SK-N-SH (cell line): ENCODE measurements around the gene MTTP. TPM values are rescaled to one million over a fixed set of nuclear protein-coding genes. Genes with fewer than 3 reads are reported as not detected.

Experiments
- CTCF ChIA-PET: fragments of 300-600, 350-600 bp; formaldehyde crosslinking; extraction: SDS; loops from one replicate; lab custom pipeline; 2021; lab: Yijun Ruan, JAX
- POLR2A ChIA-PET: fragments of 350-600 bp; sonication (Branson Sonifier 250); formaldehyde crosslinking; extraction: SDS; loops from one replicate; lab custom pipeline; 2020; ENCODE audit warnings: antibody characterized with exemption, inconsistent platforms; lab: Yijun Ruan, JAX
- DNase-seq: peaks from one replicate; pipeline ENCODE4 v3.0.0; 2012
- H2AFZ ChIP-seq: fragments of 200-600 bp; sonication (generic); 2 replicates; pipeline ENCODE4 v1.8.1; 2016; ENCODE audit warnings: antibody characterized with exemption, mild to moderate bottlenecking, low read depth
- H3F3A ChIP-seq: fragments of 200-600 bp; sonication (generic); replicated peaks from 2 replicates; pipeline ENCODE3; 2016; ENCODE audit warnings: antibody characterized with exemption, mild to moderate bottlenecking; ENCODE audit not compliant: insufficient read depth
- H3K27ac ChIP-seq, 2 experiments: fragments of 200-500 bp in 1 of 2; fragments of 200-600 bp in 1 of 2; sonication (Bioruptor generic) in 1 of 2; sonication (generic), shearing (Covaris generic) in 1 of 2; 2 replicates each; pipeline versions ENCODE4 v1.5.1 to v1.6.1; 2014 to 2016; ENCODE audit warnings: low read depth in 2 of 2, inconsistent platforms in 1 of 2, low read length in 1 of 2, mild to moderate bottlenecking in 1 of 2, mixed read lengths in 1 of 2
- H3K27me3 ChIP-seq: fragments of 200-600 bp; sonication (generic), shearing (Covaris generic); 2 replicates; pipeline ENCODE4 v1.6.1; 2016; ENCODE audit warnings: mixed run types; ENCODE audit not compliant: insufficient read depth
- H3K36me3 ChIP-seq, 2 experiments: fragments of 200-500 bp in 1 of 2; fragments of 200-600 bp in 1 of 2; sonication (Bioruptor generic) in 1 of 2; sonication (generic) in 1 of 2; replicated peaks in 1 of 2; 2 replicates each; pipeline versions ENCODE3 to v1.5.1; 2014 to 2016; ENCODE audit warnings: low read length in 1 of 2, mild to moderate bottlenecking in 1 of 2; ENCODE audit not compliant: insufficient read depth in 2 of 2, control insufficient read depth in 1 of 2
- H3K4me1 ChIP-seq, 2 experiments: fragments of 200-500 bp in 1 of 2; fragments of 200-600 bp in 1 of 2; sonication (Bioruptor generic) in 1 of 2; sonication (generic), shearing (Covaris generic) in 1 of 2; 2 replicates each; pipeline versions ENCODE4 v1.5.1 to v1.6.1; 2014 to 2016; ENCODE audit warnings: low read depth in 1 of 2, low read length in 1 of 2, mixed run types in 1 of 2; ENCODE audit not compliant: insufficient read depth in 2 of 2, control insufficient read depth in 1 of 2
- H3K4me2 ChIP-seq: fragments of 200-600 bp; sonication (generic), shearing (Covaris generic); 2 replicates; pipeline ENCODE4 v1.6.1; 2017; ENCODE audit warnings: mixed run types
- H3K4me3 ChIP-seq, 2 experiments: fragments of 200-500 bp in 1 of 2; fragments of 200-600 bp in 1 of 2; sonication (Bioruptor generic) in 1 of 2; sonication (generic), shearing (Covaris generic) in 1 of 2; 2 replicates each; pipeline versions ENCODE4 v1.5.1 to v1.8.1; 2014 to 2016; ENCODE audit warnings: low read depth in 2 of 2, inconsistent platforms in 1 of 2, low read length in 1 of 2, mild to moderate bottlenecking in 1 of 2, mixed read lengths in 1 of 2, moderate library complexity in 1 of 2
- H3K79me2 ChIP-seq: fragments of 200-600 bp; sonication (generic); 2 replicates; pipeline ENCODE4 v1.8.1; 2017; ENCODE audit warnings: mild to moderate bottlenecking; ENCODE audit not compliant: insufficient read depth
- H3K9ac ChIP-seq: fragments of 200-600 bp; sonication (generic); 2 replicates; pipeline ENCODE4 v1.6.1; 2017; ENCODE audit warnings: mixed run types
- H3K9me2 ChIP-seq: fragments of 200-600 bp; sonication (generic); 2 replicates; pipeline ENCODE4 v1.6.1; 2017; ENCODE audit warnings: mixed run types
- H3K9me3 ChIP-seq: fragments of 200-600 bp; sonication (generic); 2 replicates; pipeline ENCODE4 v1.6.1; 2017; ENCODE audit warnings: mixed run types, mild to moderate bottlenecking, moderate library complexity
- H4K20me1 ChIP-seq: fragments of 200-600 bp; sonication (generic); 2 replicates; pipeline ENCODE4 v1.6.1; 2017; ENCODE audit warnings: mild to moderate bottlenecking, mixed run types; ENCODE audit not compliant: insufficient read depth
- EZH2phosphoT487 ChIP-seq: fragments of 200-600 bp; sonication (generic); IDR thresholded peaks from 2 replicates; pipeline ENCODE4 v1.6.1; 2017; ENCODE audit warnings: low read depth, mixed run types, mild to moderate bottlenecking, antibody characterized with exemption, moderate library complexity, borderline replicate concordance
- FOXM1 ChIP-seq: IDR thresholded peaks from 2 replicates; pipeline ENCODE4 v1.4.0; 2012; ENCODE audit warnings: low read depth, mild to moderate bottlenecking
- GABPA ChIP-seq: IDR thresholded peaks from 2 replicates; pipeline ENCODE4 v1.4.0; 2012; ENCODE audit warnings: low read depth, mild to moderate bottlenecking
- JUND ChIP-seq: IDR thresholded peaks from 2 replicates; pipeline ENCODE4 v1.4.0; 2012
- MEF2A ChIP-seq: IDR thresholded peaks from 2 replicates; pipeline ENCODE4 v1.4.0; 2012; ENCODE audit warnings: low read depth, borderline replicate concordance
- NRF1 ChIP-seq: IDR thresholded peaks from 2 replicates; pipeline ENCODE4 v1.6.1; 2012; ENCODE audit warnings: low read depth, mild to moderate bottlenecking, low read length
- POLR2AphosphoS5 ChIP-seq: IDR thresholded peaks from 2 replicates; pipeline ENCODE4 v1.6.1; 2012; ENCODE audit warnings: low read depth, low read length
- RCOR1 ChIP-seq: fragments of 150-350 bp; IDR thresholded peaks from 2 replicates; pipeline ENCODE4 v1.6.1; 2017; ENCODE audit warnings: antibody characterized with exemption, low read length
- RFX5 ChIP-seq: IDR thresholded peaks from 2 replicates; pipeline ENCODE4 v1.6.1; 2012; ENCODE audit warnings: mild to moderate bottlenecking, improper control_type of control experiment, low read length
- TAF1 ChIP-seq: IDR thresholded peaks from 2 replicates; pipeline ENCODE4 v1.6.1; 2012; ENCODE audit warnings: low read depth, mild to moderate bottlenecking, low read length, moderate library complexity, borderline replicate concordance
- TCF12 ChIP-seq: IDR thresholded peaks from 2 replicates; pipeline ENCODE4 v1.4.0; 2012
- TEAD4 ChIP-seq: IDR thresholded peaks from 2 replicates; pipeline ENCODE4 v1.4.0; 2012; ENCODE audit warnings: mild to moderate bottlenecking, borderline replicate concordance; ENCODE audit not compliant: insufficient read depth
- YY1 ChIP-seq: IDR thresholded peaks from 2 replicates; pipeline ENCODE4 v1.4.0; 2012; ENCODE audit warnings: low read depth, mild to moderate bottlenecking
- WGBS: methylation state at CpG from one replicate; pipeline ENCODE4 v1.1.6; 2017; ENCODE audit warnings: low lambda C conversion rate; 5-methylcytosine and 5-hydroxymethylcytosine counted together
- polyA plus RNA-seq, 3 experiments: library from polyadenylated mRNA; depleted of rRNA; stranded (reverse); fragments of >200 nt; gene quantifications; 2 replicates each; pipeline ENCODE4 v1.2.3, GENCODE V29; 2012
- TF ChIP-seq, protein P1 (sequence below): IDR thresholded peaks from 2 replicates; pipeline ENCODE4 v1.4.0; 2012; ENCODE audit warnings: low read depth
- TF ChIP-seq, protein P2 (sequence below): IDR thresholded peaks from 2 replicates; pipeline ENCODE4 v1.4.0; 2012; ENCODE audit warnings: low read depth, borderline replicate concordance
- TF ChIP-seq, protein P3 (sequence below): fragments of 200-600 bp; sonication (generic); IDR thresholded peaks from 2 replicates; pipeline ENCODE4 v1.6.1; 2017; ENCODE audit warnings: antibody characterized with exemption, mild to moderate bottlenecking, moderate library complexity

MTTP gene
- polyA plus RNA-seq, 1 of the 3 experiments (the other 2 are of a cell fraction) = not detected

DNA sequence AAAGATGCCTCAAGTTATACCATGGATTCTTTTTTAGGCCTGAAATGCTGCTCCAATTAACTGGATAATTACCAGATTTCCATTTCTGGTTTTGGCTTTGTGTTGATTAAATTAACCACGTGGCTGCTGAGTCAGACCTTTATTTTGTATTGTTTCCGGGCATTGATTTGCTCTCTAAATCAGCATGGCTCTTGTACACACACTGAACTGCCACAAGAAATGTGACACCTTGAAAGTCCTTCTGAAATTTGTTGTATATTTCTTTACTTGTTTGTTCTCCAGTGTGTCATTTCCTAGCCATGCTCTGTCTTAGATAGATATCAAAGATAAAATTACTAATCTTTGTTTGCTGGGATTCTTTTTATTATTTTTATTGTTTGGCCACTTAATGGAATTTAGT is 11.7 kb downstream of the MTTP start:
- Histone ChIP-seq H3K9ac (no peak overlapping the region), H3K9me2 (no peaks in the 10 kb centered on the region), H3K4me1 (no peaks in the 10 kb centered on the region), H3K4me3 (no peak overlapping the region), H3F3A (peaks cover 3% of the 10 kb centered on the region), H3K27ac (no peak overlapping the region), H3K27me3 (no peaks in the 10 kb centered on the region; the same call in 1 of the 2 replicates), H4K20me1 (no peaks in the 10 kb centered on the region), H3K9me3 (no peaks in the 10 kb centered on the region), H2AFZ (no peak overlapping the region), H3K36me3 (no peaks in the 10 kb centered on the region), H3K4me2 (no peak overlapping the region)
- CTCF ChIA-PET = interaction anchor here (1.0 kb wide), 1 partner anchor 13 kb away, joined by 4 read pairs; no protein-coding TSS in a partner anchor
- DNase-seq = no peak
- no peak for TF ChIP-seq YY1
- TF ChIP-seq FOXM1 = no peak
- TF ChIP-seq, protein P1, sequence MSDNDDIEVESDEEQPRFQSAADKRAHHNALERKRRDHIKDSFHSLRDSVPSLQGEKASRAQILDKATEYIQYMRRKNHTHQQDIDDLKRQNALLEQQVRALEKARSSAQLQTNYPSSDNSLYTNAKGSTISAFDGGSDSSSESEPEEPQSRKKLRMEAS = no peak
- TF ChIP-seq RCOR1 = no peak
- no peak for TF ChIP-seq TCF12
- TF ChIP-seq NRF1 = no peak
- TF ChIP-seq, protein P2, sequence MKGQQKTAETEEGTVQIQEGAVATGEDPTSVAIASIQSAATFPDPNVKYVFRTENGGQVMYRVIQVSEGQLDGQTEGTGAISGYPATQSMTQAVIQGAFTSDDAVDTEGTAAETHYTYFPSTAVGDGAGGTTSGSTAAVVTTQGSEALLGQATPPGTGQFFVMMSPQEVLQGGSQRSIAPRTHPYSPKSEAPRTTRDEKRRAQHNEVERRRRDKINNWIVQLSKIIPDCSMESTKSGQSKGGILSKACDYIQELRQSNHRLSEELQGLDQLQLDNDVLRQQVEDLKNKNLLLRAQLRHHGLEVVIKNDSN = no peak
- TF ChIP-seq EZH2phosphoT487 = no peak
- no peak for TF ChIP-seq RFX5
- TF ChIP-seq POLR2AphosphoS5 = no peak
- no peak for TF ChIP-seq GABPA
- TF ChIP-seq JUND = no peak
- TF ChIP-seq, protein P3, sequence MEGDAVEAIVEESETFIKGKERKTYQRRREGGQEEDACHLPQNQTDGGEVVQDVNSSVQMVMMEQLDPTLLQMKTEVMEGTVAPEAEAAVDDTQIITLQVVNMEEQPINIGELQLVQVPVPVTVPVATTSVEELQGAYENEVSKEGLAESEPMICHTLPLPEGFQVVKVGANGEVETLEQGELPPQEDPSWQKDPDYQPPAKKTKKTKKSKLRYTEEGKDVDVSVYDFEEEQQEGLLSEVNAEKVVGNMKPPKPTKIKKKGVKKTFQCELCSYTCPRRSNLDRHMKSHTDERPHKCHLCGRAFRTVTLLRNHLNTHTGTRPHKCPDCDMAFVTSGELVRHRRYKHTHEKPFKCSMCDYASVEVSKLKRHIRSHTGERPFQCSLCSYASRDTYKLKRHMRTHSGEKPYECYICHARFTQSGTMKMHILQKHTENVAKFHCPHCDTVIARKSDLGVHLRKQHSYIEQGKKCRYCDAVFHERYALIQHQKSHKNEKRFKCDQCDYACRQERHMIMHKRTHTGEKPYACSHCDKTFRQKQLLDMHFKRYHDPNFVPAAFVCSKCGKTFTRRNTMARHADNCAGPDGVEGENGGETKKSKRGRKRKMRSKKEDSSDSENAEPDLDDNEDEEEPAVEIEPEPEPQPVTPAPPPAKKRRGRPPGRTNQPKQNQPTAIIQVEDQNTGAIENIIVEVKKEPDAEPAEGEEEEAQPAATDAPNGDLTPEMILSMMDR = no peak
- TF ChIP-seq MEF2A = no peak
- TF ChIP-seq TEAD4 = no peak
- TF ChIP-seq, all 33 proteins: peak for 0
- POLR2A ChIA-PET = no interaction called here
- no peaks in the 10 kb centered on the region for H3K79me2 ChIP-seq
- WGBS = 14% methylated on average over 2 of the region's 2 CpGs

DNA sequence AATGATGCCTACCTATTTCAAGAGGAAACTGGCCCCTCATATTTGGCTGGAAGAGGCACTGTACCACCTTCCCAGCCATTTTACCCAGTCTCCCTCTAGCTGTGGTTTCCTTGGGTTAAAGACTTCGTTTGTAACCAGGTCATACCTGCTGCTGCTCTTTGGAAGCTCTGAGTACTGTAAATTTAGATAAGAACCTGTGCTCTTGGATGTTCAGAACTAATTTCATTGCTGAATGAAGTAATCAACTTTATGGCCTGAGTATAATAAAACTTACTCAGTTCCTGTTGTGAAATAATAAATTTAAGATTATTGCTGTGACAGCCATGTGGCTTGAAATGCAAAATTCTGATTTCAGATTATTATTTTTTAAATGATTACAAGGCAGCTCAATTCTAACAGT is 12.2 kb downstream of the MTTP start:
- Histone ChIP-seq H3K4me3 (no peak overlapping the region), H3K4me2 (no peak overlapping the region), H3K9me3 (no peaks in the 10 kb centered on the region), H2AFZ (no peak overlapping the region), H3K27ac (no peak overlapping the region), H3K79me2 (no peaks in the 10 kb centered on the region), H3K9ac (no peak overlapping the region), H3K27me3 (no peaks in the 10 kb centered on the region; the same call in 1 of the 2 replicates), H3K9me2 (no peaks in the 10 kb centered on the region)
- no peak for DNase-seq
- no peak for TF ChIP-seq TAF1
- TF ChIP-seq, all 33 proteins: peak for 0
- ChIA-PET CTCF (interaction anchor here (1.0 kb wide), 1 partner anchor 14 kb away, joined by 4 read pairs; no protein-coding TSS in a partner anchor), POLR2A (no interaction called here)
- peaks cover 3% of the 10 kb centered on the region for H3F3A ChIP-seq
- WGBS = 11% methylated on average over 1 of the region's 1 CpG
- H3K4me1 ChIP-seq = no peaks in the 10 kb centered on the region
- no peaks in the 10 kb centered on the region for H3K36me3 ChIP-seq
- H4K20me1 ChIP-seq = no peaks in the 10 kb centered on the region
